Activated naive CD8-positive, alpha-beta T cell treated with anti-CD3 and anti-CD28 coated beads for 36 hours (primary cell): ENCODE results near the gene CAMKMT. TPM values are rescaled to one million over a fixed set of nuclear protein-coding genes. Genes with fewer than 3 reads are reported as not detected.

Experiments used
- DNase-seq: peaks from one replicate; pipeline ENCODE4 v3.0.0; 2021
- H3K27ac Mint-ChIP-seq: one replicate; pipeline ENCODE4 v1.8.0; 2022; ENCODE audit warnings: mild to moderate bottlenecking, moderate library complexity, mixed read lengths
- H3K27me3 Mint-ChIP-seq: one replicate; pipeline ENCODE4 v1.8.0; 2022; ENCODE audit warnings: mild to moderate bottlenecking, mixed read lengths
- H3K36me3 Mint-ChIP-seq: one replicate; pipeline ENCODE4 v1.8.0; 2021; ENCODE audit warnings: mild to moderate bottlenecking, mixed read lengths
- H3K4me1 Mint-ChIP-seq: one replicate; pipeline ENCODE4 v1.8.0; 2021; ENCODE audit warnings: mixed read lengths
- H3K4me3 Mint-ChIP-seq: one replicate; pipeline ENCODE4 v1.8.0; 2022; ENCODE audit warnings: mild to moderate bottlenecking, moderate library complexity, mixed read lengths
- H3K9me3 Mint-ChIP-seq: one replicate; pipeline ENCODE4 v1.8.0; 2022; ENCODE audit warnings: mixed read lengths
- total RNA-seq, 2 experiments: library from RNA; stranded (reverse); gene quantifications; one replicate each; pipeline ENCODE4 v1.2.3, GENCODE V29; 2021

Gene CAMKMT
- total RNA-seq, 2 experiments from 2014 or later, result 10.0 to 11.8 TPM

DNA sequence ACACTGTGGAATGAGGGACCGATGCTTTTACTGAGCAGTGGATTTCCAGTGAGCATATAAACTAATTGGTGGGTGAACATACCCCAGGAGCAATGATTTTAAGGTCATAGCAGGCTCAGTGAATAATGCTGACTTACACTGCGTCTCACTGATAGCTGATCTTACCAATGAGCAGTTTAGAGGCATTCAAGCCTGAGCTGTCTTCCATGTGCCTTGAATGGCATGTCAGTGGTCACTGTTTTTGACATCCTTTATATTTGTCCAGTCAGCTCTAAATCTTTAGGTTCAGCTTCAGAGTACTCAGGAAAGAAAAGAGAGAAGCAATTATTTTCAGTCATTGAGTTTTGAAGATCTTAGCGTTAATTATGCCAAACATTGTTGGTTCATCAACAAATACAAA is 88.3 kb downstream of the CAMKMT start:
- H3K4me1 Mint-ChIP-seq, result peaks cover 2% of the 10 kb centered on the region
- DNase-seq, result no peak
- H3K9me3 Mint-ChIP-seq, result no peaks in the 10 kb centered on the region
- no peaks in the 10 kb centered on the region for H3K27me3 Mint-ChIP-seq
- no peak overlapping the region for H3K27ac Mint-ChIP-seq
- no peak overlapping the region for H3K4me3 Mint-ChIP-seq
- H3K36me3 Mint-ChIP-seq, result peaks cover 17% of the 10 kb centered on the region

- Mint-ChIP-seq H3K9me3 (no peaks in the 10 kb centered on the region), H3K27me3 (no peaks in the 10 kb centered on the region)
Observed at GRCh38 chr2:44450806-44451205, 89.1 kb downstream of the CAMKMT start.

GRCh38 chr2:44452069-44452583 is 90.4 kb downstream of the CAMKMT start:
- H3K36me3 Mint-ChIP-seq, result peaks cover 8% of the 10 kb centered on the region
- H3K4me3 Mint-ChIP-seq, result no peak overlapping the region
- DNase-seq, result no peak
- H3K27ac Mint-ChIP-seq, result no peak overlapping the region
- H3K27me3 Mint-ChIP-seq, result no peaks in the 10 kb centered on the region
- H3K9me3 Mint-ChIP-seq, result no peaks in the 10 kb centered on the region
- no peaks in the 10 kb centered on the region for H3K4me1 Mint-ChIP-seq

More at GRCh38 chr2:44450806-44451205, 89.1 kb downstream of the CAMKMT start:
- Mint-ChIP-seq H3K36me3 (peaks cover 10% of the 10 kb centered on the region), H3K27ac (no peak overlapping the region), H3K4me3 (no peak overlapping the region), H3K4me1 (peaks cover 2% of the 10 kb centered on the region)
- no peak for DNase-seq

- Mint-ChIP-seq H3K4me3 (no peak overlapping the region), H3K27me3 (no peaks in the 10 kb centered on the region), H3K27ac (no peak overlapping the region), H3K36me3 (peaks cover 11% of the 10 kb centered on the region), H3K4me1 (no peaks in the 10 kb centered on the region), H3K9me3 (no peaks in the 10 kb centered on the region)
- no peak for DNase-seq
Observed at GRCh38 chr2:44453259-44453658, 91.5 kb downstream of the CAMKMT start.

DNA sequence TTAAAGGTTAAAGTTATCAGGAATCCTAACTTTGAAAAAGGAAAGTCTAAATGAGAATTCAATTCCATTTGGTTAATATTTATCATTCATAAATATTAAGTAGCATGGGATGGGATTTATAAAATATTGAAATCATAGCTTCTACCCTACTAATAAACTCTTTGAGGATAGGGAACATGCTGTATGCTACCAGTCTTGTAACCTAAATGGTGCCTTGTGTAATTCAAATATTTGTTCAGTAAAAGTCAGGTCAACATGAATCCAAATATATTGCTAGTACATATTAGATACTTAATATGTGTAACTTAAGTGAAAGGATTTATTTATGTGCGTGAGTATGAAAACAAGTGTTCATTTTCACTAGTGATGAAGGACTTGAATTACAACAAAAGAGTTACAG is 94.1 kb downstream of the CAMKMT start:
- Mint-ChIP-seq H3K27ac (no peak overlapping the region), H3K9me3 (no peaks in the 10 kb centered on the region), H3K4me1 (no peaks in the 10 kb centered on the region), H3K36me3 (peaks cover 20% of the 10 kb centered on the region), H3K4me3 (no peak overlapping the region), H3K27me3 (no peaks in the 10 kb centered on the region)
- no peak for DNase-seq

- no peak overlapping the region for H3K4me3 Mint-ChIP-seq
- no peaks in the 10 kb centered on the region for H3K27me3 Mint-ChIP-seq
- H3K4me1 Mint-ChIP-seq, result no peaks in the 10 kb centered on the region
- no peaks in the 10 kb centered on the region for H3K9me3 Mint-ChIP-seq
- no peak overlapping the region for H3K27ac Mint-ChIP-seq
- peaks cover 20% of the 10 kb centered on the region for H3K36me3 Mint-ChIP-seq
- no peak for DNase-seq
Observed at GRCh38 chr2:44456946-44457345, 95.2 kb downstream of the CAMKMT start.

DNA sequence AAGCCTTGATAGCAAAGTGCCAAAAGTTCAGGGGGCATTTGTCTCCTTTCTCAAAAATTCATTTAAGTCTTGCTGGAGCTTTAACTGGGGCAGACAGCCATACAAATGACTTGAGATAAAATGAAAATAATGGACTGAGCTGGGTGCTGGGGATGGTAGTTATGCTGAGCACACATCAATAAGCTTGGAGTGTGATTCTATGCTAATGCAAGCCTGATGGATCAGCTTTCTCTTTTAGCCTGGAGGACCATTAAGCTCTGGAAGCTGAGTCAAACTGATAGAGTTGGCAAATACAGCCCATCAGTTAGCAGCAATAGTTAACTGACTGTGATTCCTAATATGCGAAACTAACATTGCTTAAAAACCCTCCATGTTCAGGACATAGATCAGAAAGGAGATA is 98.0 kb downstream of the CAMKMT start:
- no peak overlapping the region for H3K4me3 Mint-ChIP-seq
- no peaks in the 10 kb centered on the region for H3K27me3 Mint-ChIP-seq
- no peak for DNase-seq
- H3K36me3 Mint-ChIP-seq, result peaks cover 32% of the 10 kb centered on the region
- no peaks in the 10 kb centered on the region for H3K4me1 Mint-ChIP-seq
- H3K27ac Mint-ChIP-seq, result no peak overlapping the region
- H3K9me3 Mint-ChIP-seq, result peaks cover 18% of the 10 kb centered on the region

DNA sequence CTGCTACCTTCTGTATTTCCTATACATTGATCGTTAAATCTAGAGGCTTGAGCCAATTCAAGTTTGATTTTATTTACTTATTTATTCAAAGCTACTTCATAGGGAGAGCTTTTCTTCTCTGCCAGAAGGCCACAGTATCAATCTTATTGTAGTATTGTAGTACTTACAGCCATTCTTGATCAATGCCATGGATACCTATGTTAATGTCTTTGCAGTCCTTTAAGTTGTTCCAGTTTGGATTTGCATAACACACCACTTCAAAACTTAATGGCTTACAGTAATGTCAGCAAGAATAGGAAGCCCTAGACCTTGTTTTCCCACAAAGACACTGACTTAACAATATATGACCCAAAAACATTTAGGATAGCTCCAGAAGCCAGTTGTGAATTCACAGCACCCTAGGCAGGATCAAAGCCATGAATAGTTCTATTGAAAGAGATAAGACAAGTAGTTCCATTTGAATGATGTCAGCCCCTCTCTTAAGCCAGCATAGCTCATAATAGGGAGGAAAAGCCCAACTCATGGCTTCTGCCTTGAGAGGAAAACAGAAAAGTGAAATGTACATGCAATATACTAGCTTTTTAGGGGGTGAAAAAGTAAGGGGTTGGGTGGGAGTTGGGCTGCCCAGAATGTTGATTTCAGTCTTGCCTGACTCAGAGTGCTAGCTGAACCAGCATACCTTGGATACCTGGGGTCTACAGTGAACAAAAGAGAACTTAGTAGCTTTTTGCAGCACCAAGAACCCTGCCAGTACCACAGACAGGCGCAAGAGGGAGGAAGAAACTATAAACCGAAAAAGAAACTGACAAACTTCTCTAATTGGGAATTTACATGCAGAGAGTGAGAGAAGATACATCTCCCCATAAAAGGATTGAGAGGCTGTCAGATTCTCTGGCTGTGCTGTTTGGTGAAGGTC is 101.4 kb downstream of the CAMKMT start:
- Mint-ChIP-seq H3K27ac (no peak overlapping the region), H3K36me3 (peaks cover 25% of the 10 kb centered on the region)

DNA sequence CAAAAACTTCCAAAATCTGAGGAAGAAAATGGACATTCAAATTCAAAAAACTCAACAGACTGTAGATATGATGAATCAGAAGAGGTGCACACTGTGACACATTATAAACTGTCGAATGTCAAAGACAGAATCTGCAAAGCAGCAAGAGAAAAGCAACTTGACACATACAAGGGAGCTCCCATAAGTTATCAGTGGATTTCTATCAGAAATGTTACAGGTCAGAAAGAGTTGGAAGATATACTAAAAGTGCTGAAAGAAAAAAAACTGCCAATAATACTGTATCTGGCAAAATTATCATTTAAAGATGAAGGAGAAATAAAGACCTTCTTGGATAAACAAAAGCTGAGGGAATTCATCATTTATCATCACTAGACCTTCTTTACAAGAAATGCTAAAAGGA is 102.7 kb downstream of the CAMKMT start:
- no peaks in the 10 kb centered on the region for H3K4me1 Mint-ChIP-seq
- H3K36me3 Mint-ChIP-seq, result peaks cover 21% of the 10 kb centered on the region
- H3K9me3 Mint-ChIP-seq, result peaks cover 27% of the 10 kb centered on the region
- H3K27ac Mint-ChIP-seq, result no peak overlapping the region
- no peak for DNase-seq
- no peaks in the 10 kb centered on the region for H3K27me3 Mint-ChIP-seq
- no peak overlapping the region for H3K4me3 Mint-ChIP-seq

More for the DNA sequence above, 101.4 kb downstream of the CAMKMT start:
- Mint-ChIP-seq H3K4me3 (no peak overlapping the region), H3K27me3 (no peaks in the 10 kb centered on the region), H3K9me3 (peaks cover 27% of the 10 kb centered on the region), H3K4me1 (no peaks in the 10 kb centered on the region)
- DNase-seq, result no peak

GRCh38 chr2:44470151-44470550 is 108.4 kb downstream of the CAMKMT start:
- Mint-ChIP-seq H3K4me3 (no peak overlapping the region), H3K4me1 (no peaks in the 10 kb centered on the region), H3K36me3 (no peaks in the 10 kb centered on the region), H3K27ac (no peak overlapping the region), H3K27me3 (no peaks in the 10 kb centered on the region), H3K9me3 (peaks cover 8% of the 10 kb centered on the region)
- no peak for DNase-seq

DNA sequence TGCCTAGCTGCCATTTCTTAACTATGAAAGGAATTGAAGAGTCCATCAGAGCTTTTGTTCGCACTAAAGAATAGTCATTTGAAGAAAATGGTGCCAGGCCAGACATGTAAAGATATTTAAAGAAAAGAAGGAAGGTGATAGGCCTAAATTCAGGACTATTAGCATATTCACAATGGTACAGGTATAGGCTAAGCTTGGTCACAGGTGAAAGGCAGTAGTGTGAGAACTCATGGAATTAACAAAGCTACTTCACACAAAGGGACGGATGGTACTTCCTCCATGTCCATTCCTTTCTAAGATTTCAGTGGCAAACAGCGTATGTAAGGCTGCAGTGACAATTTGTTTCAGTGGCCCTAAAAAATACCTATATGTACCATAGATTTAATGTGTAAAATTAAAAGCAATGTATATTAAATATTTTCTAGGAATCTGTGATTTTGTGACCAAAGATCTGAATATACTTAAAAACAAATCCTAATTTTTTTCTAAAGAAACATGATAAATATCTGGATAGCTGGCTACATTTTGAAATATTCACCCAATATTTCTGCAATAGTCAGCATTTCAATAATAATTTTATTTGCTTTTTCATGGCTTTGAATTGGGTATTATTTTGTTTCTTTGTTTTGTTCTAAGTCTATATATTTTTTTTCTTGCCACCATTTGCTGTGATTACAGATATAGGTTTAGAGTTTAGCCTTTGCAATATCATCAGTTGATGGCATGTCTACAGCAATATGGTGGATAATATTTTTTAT is 116.1 kb downstream of the CAMKMT start:
- H3K4me3 Mint-ChIP-seq, result no peak overlapping the region
- H3K36me3 Mint-ChIP-seq, result no peaks in the 10 kb centered on the region
- no peak for DNase-seq
- H3K27me3 Mint-ChIP-seq, result no peaks in the 10 kb centered on the region
- peaks cover 7% of the 10 kb centered on the region for H3K4me1 Mint-ChIP-seq
- H3K9me3 Mint-ChIP-seq, result no peaks in the 10 kb centered on the region
- no peak overlapping the region for H3K27ac Mint-ChIP-seq

- Mint-ChIP-seq H3K4me3 (no peak overlapping the region), H3K27me3 (no peaks in the 10 kb centered on the region), H3K27ac (no peak overlapping the region), H3K4me1 (peaks cover 7% of the 10 kb centered on the region), H3K36me3 (no peaks in the 10 kb centered on the region), H3K9me3 (no peaks in the 10 kb centered on the region)
- DNase-seq, result peak; percentile 29
Observed at GRCh38 chr2:44479127-44479887, 117.6 kb downstream of the CAMKMT start.

DNA sequence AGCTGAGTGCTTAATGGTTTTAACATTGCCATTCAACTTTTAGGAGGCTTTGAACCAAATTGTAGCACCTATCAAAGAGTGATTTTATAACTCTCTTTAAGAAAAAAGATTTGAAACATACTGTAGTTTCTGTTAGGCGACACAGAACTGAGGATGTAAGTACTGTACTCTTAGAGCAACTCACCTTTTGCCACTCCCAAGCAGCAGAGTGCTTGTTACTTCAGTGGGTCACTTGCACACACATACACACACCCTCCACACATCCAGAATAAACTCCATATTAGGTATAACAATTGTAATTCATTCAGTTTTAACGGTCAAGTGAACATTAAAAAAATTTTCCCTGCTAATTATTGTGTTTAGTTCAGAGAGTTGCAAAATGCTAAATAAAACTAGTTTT is 118.3 kb downstream of the CAMKMT start:
- Mint-ChIP-seq H3K36me3 (peaks cover 3% of the 10 kb centered on the region), H3K4me1 (peaks cover 7% of the 10 kb centered on the region), H3K27ac (no peak overlapping the region), H3K4me3 (no peak overlapping the region), H3K9me3 (no peaks in the 10 kb centered on the region), H3K27me3 (no peaks in the 10 kb centered on the region)
- no peak for DNase-seq

DNA sequence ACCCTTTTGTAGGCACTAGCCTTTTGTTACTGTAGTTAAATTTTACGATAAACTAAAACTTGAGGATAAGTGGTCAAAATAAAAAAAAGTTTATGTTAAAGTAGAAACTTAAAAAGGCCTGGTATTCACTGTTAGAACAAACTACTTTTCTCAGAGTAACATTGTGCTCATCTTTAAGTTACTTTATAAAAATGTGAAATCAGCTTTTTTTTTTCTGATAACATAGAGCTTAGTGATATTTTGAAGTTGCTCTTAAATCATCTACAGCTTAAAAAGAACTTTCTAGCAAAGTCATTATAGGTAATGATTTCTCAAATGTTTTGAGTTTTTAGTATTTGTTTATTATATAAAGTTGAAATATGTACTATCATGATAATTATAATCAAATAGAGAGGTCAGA is 125.3 kb downstream of the CAMKMT start:
- Mint-ChIP-seq H3K4me1 (no peaks in the 10 kb centered on the region), H3K9me3 (no peaks in the 10 kb centered on the region), H3K27me3 (no peaks in the 10 kb centered on the region), H3K36me3 (peaks cover 12% of the 10 kb centered on the region), H3K4me3 (no peak overlapping the region), H3K27ac (no peak overlapping the region)
- DNase-seq, result no peak

GRCh38 chr2:44490726-44491125 is 129.0 kb downstream of the CAMKMT start:
- DNase-seq, result no peak
- Mint-ChIP-seq H3K9me3 (no peaks in the 10 kb centered on the region), H3K4me1 (no peaks in the 10 kb centered on the region)

More at GRCh38 chr2:44490726-44491125, 129.0 kb downstream of the CAMKMT start:
- no peaks in the 10 kb centered on the region for H3K27me3 Mint-ChIP-seq
- H3K36me3 Mint-ChIP-seq, result peaks cover 9% of the 10 kb centered on the region
- no peak overlapping the region for H3K27ac Mint-ChIP-seq
- no peak overlapping the region for H3K4me3 Mint-ChIP-seq
